ENCODE measurements around the gene ANKRD52. TPM values are rescaled to one million over a fixed set of nuclear protein-coding genes. Genes with fewer than 3 reads are reported as not detected.
A peak's percentile ranks its signal among the peaks of the same experiment; 100 is the strongest.

The ANKRD52 gene
- total and polyA plus RNA-seq, 9 of the 15 experiments (the other 6 are each of a cell fraction or from before 2014, with no cell fraction given): 0.52 to 46.8 (median 7.9) TPM

GRCh38 chr12:56206452-56207166 is 51.6 kb downstream of the ANKRD52 start (continued):
- TF ChIP-seq ZNF740 (CRISPR knock-in tag; IDR thresholded peaks at IDR 0.05): no peak
- TF ChIP-seq ZNF740 (tag; IDR thresholded peaks at IDR 0.05): no peak
- no peak for TF ChIP-seq ZNF121 (CRISPR knock-in tag; conservative IDR thresholded peaks at IDR 0.05)
- TF ChIP-seq, protein P1, sequence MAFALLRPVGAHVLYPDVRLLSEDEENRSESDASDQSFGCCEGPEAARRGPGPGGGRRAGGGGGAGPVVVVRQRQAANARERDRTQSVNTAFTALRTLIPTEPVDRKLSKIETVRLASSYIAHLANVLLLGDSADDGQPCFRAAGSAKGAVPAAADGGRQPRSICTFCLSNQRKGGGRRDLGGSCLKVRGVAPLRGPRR (CRISPR knock-in tag; IDR thresholded peaks at IDR 0.05): no peak
- TF ChIP-seq ZNF407 (IDR thresholded peaks at IDR 0.05; ENCODE audit: low read depth): no peak
- no peak for TF ChIP-seq RHOXF2B (CRISPR knock-in tag; conservative IDR thresholded peaks at IDR 0.05)
- TF ChIP-seq ZNF24 (IDR thresholded peaks at IDR 0.05): 0 out of 2 replicates have a peak, but pooled peaks have one; percentile 13
- no peak for TF ChIP-seq SNIP1 (IDR thresholded peaks at IDR 0.05; ENCODE audit: low read depth)
- TF ChIP-seq PTTG1 (tag; IDR thresholded peaks at IDR 0.05; ENCODE audit: low read depth): no peak
- peak; percentile 47 for TF ChIP-seq PRDM10 (IDR thresholded peaks at IDR 0.05; ENCODE audit: partially characterized antibody)
- TF ChIP-seq MEF2A (IDR thresholded peaks at IDR 0.05; ENCODE audit: control insufficient read depth, low read depth, low read length): no peak
- TF ChIP-seq, protein P2, sequence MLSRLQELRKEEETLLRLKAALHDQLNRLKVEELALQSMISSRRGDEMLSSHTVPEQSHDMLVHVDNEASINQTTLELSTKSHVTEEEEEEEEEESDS (CRISPR knock-in tag; IDR thresholded peaks at IDR 0.05): no peak
- no peak for TF ChIP-seq DACH1 (IDR thresholded peaks at IDR 0.05; ENCODE audit: partially characterized antibody)
- TF ChIP-seq TEAD1 (CRISPR knock-in tag; IDR thresholded peaks at IDR 0.05): no peak

Data from K562 (cell line).